Skin of body (tissue), 2 donors: ENCODE data around the gene DST. TPM values are rescaled to one million over a fixed set of nuclear protein-coding genes. Genes with fewer than 3 reads are reported as not detected.
A peak's percentile ranks its signal among the peaks of the same experiment; 100 is the strongest.
"Not testable (repeated sequence)": the region's sequence is repeated elsewhere in the genome, so short reads cannot be mapped to it uniquely, and the experiment has no call there.

Source experiments
- DNase-seq: peaks from one replicate; lab custom pipeline; 2025; lab: John Stamatoyannopoulos, UW
- total RNA-seq: library from RNA; depleted of rRNA; stranded (reverse); fragments of >200 nt; gene quantifications from one replicate; pipeline ENCODE4 v1.2.3, GENCODE V29; 2014

Gene DST
- total RNA-seq, 1 donor from 2014 or later, result 449 TPM

- DNase-seq, result no peak
These were observed 20.7 kb upstream of the DST start for GRCh38 chr6:56663344-56663743.

GRCh38 chr6:56661338-56661737 lies 18.6 kb upstream of the DST start:
- not testable (repeated sequence) for DNase-seq

- DNase-seq, result no peak
These were observed 17.7 kb upstream of the DST start for GRCh38 chr6:56660381-56660730.

- DNase-seq, result no peak
These were observed 17.2 kb upstream of the DST start for GRCh38 chr6:56659721-56660380.

- no peak for DNase-seq
These were observed 15.6 kb upstream of the DST start for GRCh38 chr6:56658326-56658725.

- DNase-seq, result no peak
These were observed 14.7 kb upstream of the DST start for GRCh38 chr6:56657354-56657753.

GRCh38 chr6:56656466-56656865 lies 13.8 kb upstream of the DST start:
- no peak for DNase-seq

GRCh38 chr6:56655996-56656395 lies 13.3 kb upstream of the DST start:
- no peak for DNase-seq

GRCh38 chr6:56655249-56655648 lies 12.6 kb upstream of the DST start:
- no peak for DNase-seq

- peak; percentile 13 for DNase-seq
These were observed 10.3 kb upstream of the DST start for GRCh38 chr6:56652994-56653393.

GRCh38 chr6:56652231-56652630 lies 9.5 kb upstream of the DST start:
- DNase-seq, result no peak

GRCh38 chr6:56650191-56650590 lies 7.5 kb upstream of the DST start:
- no peak for DNase-seq

GRCh38 chr6:56649782-56650181 lies 7.1 kb upstream of the DST start:
- DNase-seq, result no peak

- DNase-seq, result no peak
These were observed 6.5 kb upstream of the DST start for GRCh38 chr6:56649053-56649769.

GRCh38 chr6:56647172-56647762 lies 4.6 kb upstream of the DST start:
- no peak for DNase-seq

- DNase-seq, result no peak
These were observed 1.7 kb upstream of the DST start for GRCh38 chr6:56644366-56644765.

- DNase-seq, result no peak
These were observed 845 bp upstream of the DST start for GRCh38 chr6:56643379-56644089.

GRCh38 chr6:56640374-56640773 lies 2.3 kb downstream of the DST start:
- no peak for DNase-seq

- DNase-seq, result no peak
These were observed 3.9 kb downstream of the DST start for GRCh38 chr6:56638760-56639159.

GRCh38 chr6:56637640-56638039 lies 5.0 kb downstream of the DST start:
- peak; percentile 66 for DNase-seq

- DNase-seq, result no peak
These were observed 14.6 kb downstream of the DST start for GRCh38 chr6:56628105-56628504.

- DNase-seq, result no peak
These were observed 17.3 kb downstream of the DST start for GRCh38 chr6:56625356-56625755.
